H1 (cell line): ENCODE data around the gene PCF11. TPM values are rescaled to one million over a fixed set of nuclear protein-coding genes. Genes with fewer than 3 reads are reported as not detected.

ENCODE experiments used
- CTCF ChIA-PET: fragments of 300-600 bp; sonication (Branson Sonifier 250); formaldehyde crosslinking; loops from one replicate; lab custom pipeline; 2021; ENCODE audit not compliant: partially characterized antibody; lab: Charles Lee
- POLR2A ChIA-PET: fragments of 300-600 bp; sonication (Branson Sonifier 250); formaldehyde crosslinking; loops from one replicate; lab custom pipeline; 2021; ENCODE audit warnings: inconsistent platforms; ENCODE audit not compliant: partially characterized antibody; lab: Charles Lee
- DNase-seq, 2 experiments: peaks; one replicate each; pipeline versions ENCODE4 v3.0.0 to v3.0.0-alpha.2; 2010 to 2022; ENCODE audit warnings: low spot score in 2 of 2, low read depth in 1 of 2, mixed read lengths in 1 of 2
- FAIRE-seq: peaks from 2 replicates; lab custom pipeline; 2011; peaks lifted over from hg19 to GRCh38; lab: Jason Lieb, UNC
- H2AFZ ChIP-seq: 2 replicates; pipeline ENCODE4 v1.8.1; 2012; ENCODE audit warnings: low read length, inconsistent platforms
- H2AK5ac ChIP-seq: 2 replicates; pipeline ENCODE4 v1.6.1; 2013; ENCODE audit warnings: low read depth, low read length
- H2BK120ac ChIP-seq: replicated peaks from 2 replicates; pipeline ENCODE3; 2013; ENCODE audit warnings: low read depth, low read length, inconsistent platforms
- H2BK12ac ChIP-seq: 2 replicates; pipeline ENCODE4 v1.6.1; 2013; ENCODE audit warnings: low read depth, low read length
- H2BK15ac ChIP-seq: 2 replicates; pipeline ENCODE4 v1.6.1; 2013; ENCODE audit warnings: low read length
- H2BK20ac ChIP-seq: 2 replicates; pipeline ENCODE4 v1.6.1; 2013; ENCODE audit warnings: low read length
- H2BK5ac ChIP-seq: 2 replicates; pipeline ENCODE4 v1.6.1; 2013; ENCODE audit warnings: low read depth, low read length
- H3K14ac ChIP-seq: 2 replicates; pipeline ENCODE4 v1.6.1; 2013; ENCODE audit warnings: inconsistent platforms; ENCODE audit not compliant: insufficient read length
- H3K18ac ChIP-seq: 2 replicates; pipeline ENCODE4 v1.6.1; 2013; ENCODE audit warnings: low read length; ENCODE audit errors: extremely low read depth
- H3K23ac ChIP-seq: 2 replicates; pipeline ENCODE4 v1.6.1; 2013; ENCODE audit warnings: inconsistent platforms; ENCODE audit not compliant: insufficient read length
- H3K23me2 ChIP-seq: 2 replicates; pipeline ENCODE4 v1.6.1; 2013; ENCODE audit warnings: low read depth, low read length
- H3K27ac ChIP-seq: 2 replicates; pipeline ENCODE4 v1.6.1; 2011; ENCODE audit warnings: low read depth, low read length, inconsistent platforms
- H3K27me3 ChIP-seq, 4 experiments: replicated peaks in 1 of 4; 1 replicate in 1 of 4; 2 replicates in 3 of 4; pipeline versions ENCODE4 v1.6.1 to v1.8.1; 2011 to 2013; ENCODE audit warnings: low read length in 3 of 4, mild to moderate bottlenecking in 3 of 4, inconsistent platforms in 2 of 4, mixed read lengths in 2 of 4, moderate library complexity in 1 of 4; ENCODE audit not compliant: control insufficient read depth in 3 of 4, insufficient read depth in 3 of 4; ENCODE audit errors: extremely low read depth in 1 of 4
- H3K36me3 ChIP-seq, 4 experiments: 2 replicates each; pipeline versions ENCODE4 v1.6.1 to v1.8.1; 2011 to 2013; ENCODE audit warnings: mild to moderate bottlenecking in 4 of 4, low read length in 3 of 4, moderate library complexity in 2 of 4, control low read depth in 1 of 4, inconsistent platforms in 1 of 4; ENCODE audit not compliant: insufficient read depth in 4 of 4, control insufficient read depth in 2 of 4
- H3K4ac ChIP-seq: replicated peaks from 2 replicates; pipeline ENCODE3; 2013; ENCODE audit warnings: low read length, low read depth, mixed read lengths, inconsistent platforms; ENCODE audit not compliant: insufficient read length
- H3K4me1 ChIP-seq, 4 experiments: replicated peaks in 1 of 4; 1 replicate in 1 of 4; 2 replicates in 3 of 4; pipeline versions ENCODE4 v1.6.1 to v1.8.1; 2011 to 2013; ENCODE audit warnings: low read length in 3 of 4, inconsistent platforms in 2 of 4, mixed read lengths in 1 of 4; ENCODE audit not compliant: insufficient read depth in 4 of 4, control insufficient read depth in 3 of 4
- H3K4me2 ChIP-seq, 2 experiments: 2 replicates each; pipeline versions ENCODE4 v1.6.1 to v1.8.1; 2011 to 2013; ENCODE audit warnings: low read depth in 2 of 2, low read length in 2 of 2, control low read depth in 1 of 2, inconsistent platforms in 1 of 2, mild to moderate bottlenecking in 1 of 2; ENCODE audit not compliant: insufficient read depth in 1 of 2
- H3K4me3 ChIP-seq, 4 experiments: fragments of 200-600, 300-600 bp in 1 of 4; sonication (generic), shearing (Covaris generic), sonication (Bioruptor Twin) in 1 of 4; 2 replicates each; pipeline versions ENCODE4 v1.5.1 to v1.8.1; 2011 to 2016; ENCODE audit warnings: low read length in 4 of 4, low read depth in 3 of 4, control low read depth in 2 of 4, inconsistent platforms in 2 of 4, mild to moderate bottlenecking in 2 of 4, mixed read lengths in 1 of 4, moderate library complexity in 1 of 4; ENCODE audit not compliant: insufficient read depth in 2 of 4; ENCODE audit errors: extremely low read depth in 1 of 4
- H3K56ac ChIP-seq: replicated peaks from 2 replicates; pipeline ENCODE3; 2013; ENCODE audit warnings: low read depth, mild to moderate bottlenecking, mixed read lengths, low read length, inconsistent platforms; ENCODE audit not compliant: insufficient read length
- H3K79me1 ChIP-seq: 2 replicates; pipeline ENCODE4 v1.6.1; 2013; ENCODE audit warnings: low read depth, low read length, control low read depth
- H3K79me2 ChIP-seq, 2 experiments: 2 replicates each; pipeline versions ENCODE4 v1.6.1 to v1.8.1; 2012 to 2013; ENCODE audit warnings: low read length in 2 of 2, mild to moderate bottlenecking in 2 of 2, inconsistent platforms in 1 of 2; ENCODE audit not compliant: insufficient read depth in 2 of 2, control insufficient read depth in 1 of 2
- H3K9ac ChIP-seq, 4 experiments: replicated peaks in 1 of 4; 1 replicate in 1 of 4; 2 replicates in 3 of 4; pipeline versions ENCODE4 v1.6.1 to v1.8.1; 2011 to 2013; ENCODE audit warnings: low read depth in 3 of 4, low read length in 3 of 4, control low read depth in 2 of 4, mild to moderate bottlenecking in 2 of 4, moderate library complexity in 2 of 4, inconsistent platforms in 1 of 4; ENCODE audit errors: extremely low read depth in 1 of 4
- H3K9me3 ChIP-seq, 2 experiments: 2 replicates each; pipeline versions ENCODE4 v1.6.1 to v1.8.1; 2012 to 2013; ENCODE audit warnings: mild to moderate bottlenecking in 2 of 2, moderate library complexity in 2 of 2, control low read depth in 1 of 2, inconsistent platforms in 1 of 2, low read depth in 1 of 2, low read length in 1 of 2, mixed read lengths in 1 of 2; ENCODE audit not compliant: insufficient read depth in 2 of 2
- H4K20me1 ChIP-seq, 2 experiments: replicated peaks in 1 of 2; 2 replicates each; pipeline versions ENCODE3 to v1.8.1; 2011 to 2013; ENCODE audit warnings: inconsistent platforms in 2 of 2, low read length in 2 of 2, mild to moderate bottlenecking in 1 of 2; ENCODE audit not compliant: insufficient read depth in 2 of 2, control insufficient read depth in 1 of 2
- H4K5ac ChIP-seq: 2 replicates; pipeline ENCODE4 v1.6.1; 2013; ENCODE audit warnings: low read length, low read depth, mixed read lengths, inconsistent platforms; ENCODE audit not compliant: insufficient read length
- H4K8ac ChIP-seq: 2 replicates; pipeline ENCODE4 v1.8.0; 2013; ENCODE audit warnings: mild to moderate bottlenecking, moderate library complexity, low read length, inconsistent platforms; ENCODE audit not compliant: insufficient read depth; ENCODE audit errors: extremely low read depth
- H4K91ac ChIP-seq: replicated peaks from 2 replicates; pipeline ENCODE3; 2013; ENCODE audit warnings: low read length, mixed read lengths, inconsistent platforms; ENCODE audit not compliant: insufficient read length
- JUND ChIP-seq: IDR thresholded peaks from 2 replicates; pipeline ENCODE4 v1.6.1; 2011; ENCODE audit warnings: mild to moderate bottlenecking, improper control_type of control experiment, low read length
- POLR2A ChIP-seq, 2 experiments: IDR thresholded peaks; 1 replicate in 1 of 2; 2 replicates in 1 of 2; pipeline ENCODE4 v1.6.1; 2011; ENCODE audit warnings: low read depth in 2 of 2, low read length in 2 of 2, mild to moderate bottlenecking in 2 of 2; ENCODE audit errors: control extremely low read depth in 1 of 2
- WGBS, 2 experiments: shearing (Covaris generic) in 1 of 2; methylation state at CpG; one replicate each; pipeline versions ENCODE4 v1.1.6 to v1.1.7; 2013 to 2015; ENCODE audit warnings: low lambda C conversion rate in 2 of 2, mixed read lengths in 2 of 2, inconsistent platforms in 1 of 2, low coverage in 1 of 2, missing lambda C conversion rate in 1 of 2; ENCODE audit not compliant: insufficient replicate concordance in 2 of 2, insufficient coverage in 1 of 2, insufficient read length in 1 of 2; ENCODE audit errors: extremely low coverage in 1 of 2, missing lambda C conversion rate in 1 of 2; 5-methylcytosine and 5-hydroxymethylcytosine counted together
- polyA plus RNA-seq, 7 experiments: library from polyadenylated mRNA; depleted of rRNA in 3 of 7; stranded (reverse) in 5 of 7; unstranded in 2 of 7; fragments of >200 nt in 5 of 7; fragments of 200-250 nt in 2 of 7; gene quantifications; 1 replicate in 5 of 7; 2 replicates in 1 of 7; 4 replicates in 1 of 7; pipeline versions ENCODE4 v1.2.1 to v1.2.3, GENCODE V29; 2011 to 2013; ENCODE audit warnings: missing spikeins in 2 of 7, mixed read lengths in 2 of 7
- total RNA-seq: library from RNA; stranded (reverse); fragmentation: NEBNext Ultra II Directional; extraction: Animal tissue kit (Norgen Biotek cat#: 25700); gene quantifications from 2 replicates; pipeline ENCODE4 v1.2.1, GENCODE V29; 2021

PCF11 gene
- total and polyA plus RNA-seq, 2 of the 8 experiments (the other 6 are each of a cell fraction or from before 2014, with no cell fraction given), result 25.1 to 47.7 TPM

- Histone ChIP-seq H3K9me3 (no peaks in the 10 kb centered on the region), H3K4ac (no peak overlapping the region), H3K79me1 (peaks cover 9% of the 10 kb centered on the region), H2AK5ac (no peak overlapping the region), H3K4me2 (no peak overlapping the region), H4K20me1 (peaks cover 11 to 13% of the 10 kb centered on the region in 2 experiments), H3K23ac (no peak overlapping the region), H4K91ac (no peak overlapping the region), H3K27me3 (no peaks in the 10 kb centered on the region), H3K23me2 (no peaks in the 10 kb centered on the region), H2BK15ac (no peak overlapping the region), H2BK5ac (no peak overlapping the region), H3K14ac (no peak overlapping the region), H4K8ac (no peak overlapping the region), H3K36me3 (peaks cover 14 to 91% (median 58%) of the 10 kb centered on the region in 4 experiments), H2BK20ac (no peak overlapping the region), H2BK120ac (no peak overlapping the region), H3K4me3 (no peak overlapping the region), H3K27ac (no peak overlapping the region), H2AFZ (no peak overlapping the region), H4K5ac (no peak overlapping the region), H3K9ac (no peak overlapping the region), H3K56ac (no peak overlapping the region), H3K4me1 (no peaks in the 10 kb centered on the region), H3K79me2 (peaks cover 7 to 74% of the 10 kb centered on the region in 2 experiments), H2BK12ac (no peak overlapping the region), H3K18ac (no peak overlapping the region)
- ChIA-PET POLR2A (interaction anchor here (1.3 to 1.8 kb wide), 2 partner anchors 12 to 16 kb away, joined by 6 to 8 read pairs; partner anchors contain the start of gene PCF11), CTCF (interaction anchor here (1.3 kb wide), 1 partner anchor 15 kb away, joined by 3 read pairs; no protein-coding TSS in a partner anchor)
- DNase-seq, result no peak
- no peak for TF ChIP-seq POLR2A (IDR thresholded peaks at IDR 0.05; ENCODE audit: control extremely low read depth in 1 of 2, low read depth in 2 of 2, low read length in 2 of 2)
- TF ChIP-seq JUND, result no peak
- 98% methylated on average over 4 of the region's 4 CpGs; no CpG with 5 or more reads in 1 of the 2 experiments for WGBS, 2 experiments
- no peak for FAIRE-seq
These were observed 15.6 kb downstream of the PCF11 start for GRCh38 chr11:83172551-83172950.
